ENCODE data around the gene PRPF8.

The PRPF8 gene

DNA sequence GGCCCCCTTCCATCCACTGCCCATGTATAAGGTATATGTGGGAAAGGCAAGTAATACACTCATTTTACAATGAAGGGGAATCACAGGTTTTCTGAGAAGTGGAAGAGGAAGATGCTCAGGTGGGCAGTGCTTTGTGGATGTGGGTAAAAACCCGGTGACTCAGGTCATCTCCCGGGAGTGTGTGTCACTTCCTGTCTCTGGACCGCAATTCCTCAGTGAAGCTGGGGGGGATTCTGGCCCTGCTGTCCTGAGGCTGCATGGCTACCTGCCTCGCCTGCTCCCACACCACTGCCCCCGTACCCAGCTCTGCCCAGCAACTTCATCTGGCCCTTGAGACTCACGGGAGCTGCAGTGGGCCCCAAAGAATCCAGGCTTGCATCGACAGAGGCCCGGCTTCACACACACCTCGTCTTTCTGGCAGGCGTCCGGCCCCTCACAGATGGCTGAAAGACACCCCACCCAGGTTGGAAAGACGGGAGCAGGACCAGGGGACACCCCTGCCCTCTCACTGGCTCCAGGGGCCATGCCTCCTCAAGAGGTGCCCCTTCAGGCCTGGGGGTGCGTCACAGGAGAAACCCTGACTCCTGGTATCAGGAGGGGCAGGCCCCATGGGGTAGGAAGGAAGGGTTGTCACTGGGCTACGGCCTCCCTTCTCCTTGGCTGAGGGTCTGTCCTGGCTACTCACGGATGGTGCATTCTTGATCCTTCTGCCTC, 40.0 kb downstream of the PRPF8 start:
- Histone ChIP-seq H3K9me2 (replicated peaks; ENCODE audit: insufficient read depth, low read length) (no peaks in the 10 kb centered on the region), H3K27me3 (replicated peaks; ENCODE audit: insufficient read depth, low read length) (no peaks in the 10 kb centered on the region), H3K36me3 (replicated peaks; ENCODE audit: insufficient read depth, low read length) (no peaks in the 10 kb centered on the region), H4K20me1 (ENCODE audit: insufficient read depth, low read length) (no peaks in the 10 kb centered on the region), H3K9ac (ENCODE audit: low read length) (no peak overlapping the region), H3K4me1 (ENCODE audit: low read length) (peaks cover 14% of the 10 kb centered on the region), H3K4me3 (ENCODE audit: low read length) (peak overlapping the region; percentile 50; the same call in 1 of the 2 replicates), H2AFZ (ENCODE audit: low read length) (no peak overlapping the region), H3K4me2 (ENCODE audit: low read depth, low read length) (peak overlapping the region; percentile 79), H3F3A (ENCODE audit: insufficient read depth, low read length) (peaks cover 10% of the 10 kb centered on the region), H3K27ac (ENCODE audit: low read length) (no peak overlapping the region), H3K79me2 (ENCODE audit: low read length) (no peaks in the 10 kb centered on the region), H3K9me3 (replicated peaks; ENCODE audit: insufficient read depth, low read length) (no peaks in the 10 kb centered on the region)
- DNase-seq: no peak
- TF ChIP-seq EZH2phosphoT487 (IDR thresholded peaks at IDR 0.05; ENCODE audit: low read length) (no peak), EZH2 (optimal IDR thresholded peaks at IDR 0.05; ENCODE audit: low read depth, low read length) (no peak)
- TF ChIP-seq, protein P1, sequence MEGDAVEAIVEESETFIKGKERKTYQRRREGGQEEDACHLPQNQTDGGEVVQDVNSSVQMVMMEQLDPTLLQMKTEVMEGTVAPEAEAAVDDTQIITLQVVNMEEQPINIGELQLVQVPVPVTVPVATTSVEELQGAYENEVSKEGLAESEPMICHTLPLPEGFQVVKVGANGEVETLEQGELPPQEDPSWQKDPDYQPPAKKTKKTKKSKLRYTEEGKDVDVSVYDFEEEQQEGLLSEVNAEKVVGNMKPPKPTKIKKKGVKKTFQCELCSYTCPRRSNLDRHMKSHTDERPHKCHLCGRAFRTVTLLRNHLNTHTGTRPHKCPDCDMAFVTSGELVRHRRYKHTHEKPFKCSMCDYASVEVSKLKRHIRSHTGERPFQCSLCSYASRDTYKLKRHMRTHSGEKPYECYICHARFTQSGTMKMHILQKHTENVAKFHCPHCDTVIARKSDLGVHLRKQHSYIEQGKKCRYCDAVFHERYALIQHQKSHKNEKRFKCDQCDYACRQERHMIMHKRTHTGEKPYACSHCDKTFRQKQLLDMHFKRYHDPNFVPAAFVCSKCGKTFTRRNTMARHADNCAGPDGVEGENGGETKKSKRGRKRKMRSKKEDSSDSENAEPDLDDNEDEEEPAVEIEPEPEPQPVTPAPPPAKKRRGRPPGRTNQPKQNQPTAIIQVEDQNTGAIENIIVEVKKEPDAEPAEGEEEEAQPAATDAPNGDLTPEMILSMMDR (IDR thresholded peaks at IDR 0.05; ENCODE audit: low read length): no peak

DNA sequence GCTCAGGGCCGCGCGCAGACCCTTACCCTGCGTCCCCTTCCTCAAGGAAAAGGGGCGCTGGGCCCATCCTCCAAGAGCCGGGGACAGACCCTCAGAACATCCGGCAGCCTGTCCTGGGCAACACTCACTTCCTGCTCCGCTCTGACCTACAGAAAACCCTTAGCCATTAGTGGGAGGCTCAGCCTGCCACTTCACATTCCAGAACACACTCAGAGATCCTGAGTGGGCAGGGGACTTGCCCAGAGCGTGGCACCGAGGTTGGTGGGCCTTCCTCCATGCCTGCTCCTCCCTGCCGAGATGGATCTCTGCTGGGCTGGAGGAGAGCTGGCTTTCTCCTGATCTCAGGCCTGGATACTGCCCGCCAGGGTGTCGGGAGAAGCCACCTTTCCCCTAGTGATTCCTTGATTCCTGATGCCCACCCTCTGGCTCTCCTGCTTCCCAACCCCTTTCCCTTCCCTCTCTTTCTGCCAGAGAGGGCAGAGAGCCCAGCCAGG, 40.6 kb downstream of the PRPF8 start:
- H3K9me2 ChIP-seq (replicated peaks; ENCODE audit: insufficient read depth, low read length): no peaks in the 10 kb centered on the region
- peak overlapping the region; percentile 10; the same call in 1 of the 2 replicates for H3K9ac ChIP-seq (ENCODE audit: low read length)
- no peaks in the 10 kb centered on the region for H3K9me3 ChIP-seq (replicated peaks; ENCODE audit: insufficient read depth, low read length)
- no peak overlapping the region for H3K27ac ChIP-seq (ENCODE audit: low read length)
- TF ChIP-seq, protein P1 (IDR thresholded peaks at IDR 0.05; ENCODE audit: low read length): no peak
- TF ChIP-seq EZH2 (optimal IDR thresholded peaks at IDR 0.05; ENCODE audit: low read depth, low read length) (no peak), EZH2phosphoT487 (IDR thresholded peaks at IDR 0.05; ENCODE audit: low read length) (no peak)
- DNase-seq: no peak
- H2AFZ ChIP-seq (ENCODE audit: low read length): peak overlapping the region; percentile 36; the same call in 1 of the 2 replicates
- H3K4me3 ChIP-seq (ENCODE audit: low read length): peak overlapping the region; percentile 50
- H3K4me2 ChIP-seq (ENCODE audit: low read depth, low read length): peak overlapping the region; percentile 79
- no peaks in the 10 kb centered on the region for H3K79me2 ChIP-seq (ENCODE audit: low read length)
- H3K27me3 ChIP-seq (replicated peaks; ENCODE audit: insufficient read depth, low read length): no peaks in the 10 kb centered on the region
- H3F3A ChIP-seq (ENCODE audit: insufficient read depth, low read length): peaks cover 4% of the 10 kb centered on the region; the same call in 1 of the 2 replicates
- H3K36me3 ChIP-seq (replicated peaks; ENCODE audit: insufficient read depth, low read length): no peaks in the 10 kb centered on the region
- no peaks in the 10 kb centered on the region for H4K20me1 ChIP-seq (ENCODE audit: insufficient read depth, low read length)
- peaks cover 14% of the 10 kb centered on the region for H3K4me1 ChIP-seq (ENCODE audit: low read length)

GRCh38 chr17:1643293-1643998, 41.2 kb downstream of the PRPF8 start:
- peak; percentile 88 for DNase-seq
- no peaks in the 10 kb centered on the region for H3K9me3 ChIP-seq (replicated peaks; ENCODE audit: insufficient read depth, low read length)
- peak overlapping the region; percentile 50 for H3K4me3 ChIP-seq (ENCODE audit: low read length)
- H3K27me3 ChIP-seq (replicated peaks; ENCODE audit: insufficient read depth, low read length): no peaks in the 10 kb centered on the region
- no peaks in the 10 kb centered on the region for H3K9me2 ChIP-seq (replicated peaks; ENCODE audit: insufficient read depth, low read length)
- H3K4me1 ChIP-seq (ENCODE audit: low read length): peaks cover 12% of the 10 kb centered on the region
- no peak overlapping the region for H3K27ac ChIP-seq (ENCODE audit: low read length)
- peak overlapping the region; percentile 79 for H3K4me2 ChIP-seq (ENCODE audit: low read depth, low read length)
- peak overlapping the region; percentile 10; the same call in 1 of the 2 replicates for H3K9ac ChIP-seq (ENCODE audit: low read length)
- TF ChIP-seq, protein P1 (IDR thresholded peaks at IDR 0.05; ENCODE audit: low read length): peak; percentile 36
- TF ChIP-seq EZH2 (optimal IDR thresholded peaks at IDR 0.05; ENCODE audit: low read depth, low read length): no peak
- TF ChIP-seq EZH2phosphoT487 (IDR thresholded peaks at IDR 0.05; ENCODE audit: low read length): no peak
- no peaks in the 10 kb centered on the region for H4K20me1 ChIP-seq (ENCODE audit: insufficient read depth, low read length)
- no peaks in the 10 kb centered on the region for H3K36me3 ChIP-seq (replicated peaks; ENCODE audit: insufficient read depth, low read length)
- 0 out of 2 replicates have a peak, but pooled peaks cover 4% of the 10 kb centered on the region for H3F3A ChIP-seq (ENCODE audit: insufficient read depth, low read length)
- peak overlapping the region; percentile 36; the same call in 1 of the 2 replicates for H2AFZ ChIP-seq (ENCODE audit: low read length)
- H3K79me2 ChIP-seq (ENCODE audit: low read length): no peaks in the 10 kb centered on the region

Data from MM.1S (cell line).